Ishikawa (cell line): Measurements from ENCODE around the gene ARPC5.

Experiments
- CEBPB ChIP-seq: IDR thresholded peaks from 2 replicates; pipeline ENCODE4 v1.6.1; 2012
- CREB1 ChIP-seq: IDR thresholded peaks from 2 replicates; pipeline ENCODE4 v1.6.1; 2012; ENCODE audit warnings: low read depth
- EGR1 ChIP-seq: IDR thresholded peaks from 2 replicates; pipeline ENCODE4 v1.6.1; 2012
- EP300 ChIP-seq: IDR thresholded peaks from 2 replicates; pipeline ENCODE4 v1.6.1; 2012; ENCODE audit warnings: borderline replicate concordance
- FOXM1 ChIP-seq: IDR thresholded peaks from 2 replicates; pipeline ENCODE4 v1.6.1; 2012; ENCODE audit warnings: low read depth, borderline replicate concordance
- NFIC ChIP-seq: IDR thresholded peaks from 2 replicates; pipeline ENCODE4 v1.6.1; 2012
- RAD21 ChIP-seq: IDR thresholded peaks from 2 replicates; pipeline ENCODE4 v1.6.1; 2012; ENCODE audit warnings: low read depth
- TAF1 ChIP-seq: IDR thresholded peaks from 2 replicates; pipeline ENCODE4 v1.6.1; 2012; ENCODE audit warnings: low read depth, mild to moderate bottlenecking
- YY1 ChIP-seq: IDR thresholded peaks from 2 replicates; pipeline ENCODE4 v1.6.1; 2012; ENCODE audit warnings: low read depth
- ZBTB7A ChIP-seq: IDR thresholded peaks from 2 replicates; pipeline ENCODE4 v1.6.1; 2012; ENCODE audit warnings: low read depth
- TF ChIP-seq, protein P1 (sequence below): IDR thresholded peaks from 2 replicates; pipeline ENCODE4 v1.6.1; 2012
- TF ChIP-seq, protein P2 (sequence below): IDR thresholded peaks from 2 replicates; pipeline ENCODE4 v1.6.1; 2012; ENCODE audit warnings: low read depth, mild to moderate bottlenecking
- TF ChIP-seq, protein P3 (sequence below): IDR thresholded peaks from 2 replicates; pipeline ENCODE4 v1.6.1; 2012

DNA sequence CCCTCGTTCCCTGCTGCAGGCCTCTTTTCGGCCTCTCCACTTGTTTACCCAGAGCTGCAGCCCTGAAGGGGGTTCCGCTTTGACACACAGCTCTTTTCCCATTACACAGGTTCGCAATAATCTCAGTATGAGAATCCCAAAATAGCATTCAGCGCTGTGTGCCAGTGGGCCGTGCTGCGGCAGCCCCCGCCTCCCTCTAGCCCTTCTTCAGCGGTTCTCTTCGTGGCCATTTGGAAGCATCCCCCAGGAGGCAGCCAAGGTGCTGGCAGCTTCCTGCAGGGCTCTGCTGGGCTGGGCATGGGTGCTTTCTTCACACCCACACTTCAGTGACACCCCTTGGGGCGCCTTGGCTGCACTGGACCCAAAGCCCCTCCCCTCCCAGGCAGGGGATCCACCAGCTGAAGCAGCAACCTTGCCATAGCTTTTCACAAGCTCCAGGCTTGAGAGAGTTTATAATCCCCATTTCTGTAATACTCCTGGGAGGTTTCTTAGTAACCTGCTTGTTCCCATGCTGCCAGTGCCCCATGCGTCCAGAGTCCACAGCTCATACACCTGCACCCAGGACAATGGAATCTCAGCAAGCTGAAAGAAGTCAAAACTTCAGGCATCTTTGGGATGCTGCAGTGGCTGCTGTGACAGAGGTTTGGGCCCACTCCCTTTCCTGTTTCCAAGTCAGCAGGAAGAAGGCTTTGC is 53.4 kb downstream of the ARPC5 start:
- TF ChIP-seq RAD21 (no peak), EGR1 (no peak), EP300 (no peak), YY1 (no peak), CEBPB (no peak), FOXM1 (no peak), TAF1 (no peak), NFIC (no peak), CREB1 (no peak), ZBTB7A (no peak)
- TF ChIP-seq, protein P1, sequence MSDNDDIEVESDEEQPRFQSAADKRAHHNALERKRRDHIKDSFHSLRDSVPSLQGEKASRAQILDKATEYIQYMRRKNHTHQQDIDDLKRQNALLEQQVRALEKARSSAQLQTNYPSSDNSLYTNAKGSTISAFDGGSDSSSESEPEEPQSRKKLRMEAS = no peak
- TF ChIP-seq, protein P2, sequence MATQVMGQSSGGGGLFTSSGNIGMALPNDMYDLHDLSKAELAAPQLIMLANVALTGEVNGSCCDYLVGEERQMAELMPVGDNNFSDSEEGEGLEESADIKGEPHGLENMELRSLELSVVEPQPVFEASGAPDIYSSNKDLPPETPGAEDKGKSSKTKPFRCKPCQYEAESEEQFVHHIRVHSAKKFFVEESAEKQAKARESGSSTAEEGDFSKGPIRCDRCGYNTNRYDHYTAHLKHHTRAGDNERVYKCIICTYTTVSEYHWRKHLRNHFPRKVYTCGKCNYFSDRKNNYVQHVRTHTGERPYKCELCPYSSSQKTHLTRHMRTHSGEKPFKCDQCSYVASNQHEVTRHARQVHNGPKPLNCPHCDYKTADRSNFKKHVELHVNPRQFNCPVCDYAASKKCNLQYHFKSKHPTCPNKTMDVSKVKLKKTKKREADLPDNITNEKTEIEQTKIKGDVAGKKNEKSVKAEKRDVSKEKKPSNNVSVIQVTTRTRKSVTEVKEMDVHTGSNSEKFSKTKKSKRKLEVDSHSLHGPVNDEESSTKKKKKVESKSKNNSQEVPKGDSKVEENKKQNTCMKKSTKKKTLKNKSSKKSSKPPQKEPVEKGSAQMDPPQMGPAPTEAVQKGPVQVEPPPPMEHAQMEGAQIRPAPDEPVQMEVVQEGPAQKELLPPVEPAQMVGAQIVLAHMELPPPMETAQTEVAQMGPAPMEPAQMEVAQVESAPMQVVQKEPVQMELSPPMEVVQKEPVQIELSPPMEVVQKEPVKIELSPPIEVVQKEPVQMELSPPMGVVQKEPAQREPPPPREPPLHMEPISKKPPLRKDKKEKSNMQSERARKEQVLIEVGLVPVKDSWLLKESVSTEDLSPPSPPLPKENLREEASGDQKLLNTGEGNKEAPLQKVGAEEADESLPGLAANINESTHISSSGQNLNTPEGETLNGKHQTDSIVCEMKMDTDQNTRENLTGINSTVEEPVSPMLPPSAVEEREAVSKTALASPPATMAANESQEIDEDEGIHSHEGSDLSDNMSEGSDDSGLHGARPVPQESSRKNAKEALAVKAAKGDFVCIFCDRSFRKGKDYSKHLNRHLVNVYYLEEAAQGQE = no peak
- TF ChIP-seq, protein P3, sequence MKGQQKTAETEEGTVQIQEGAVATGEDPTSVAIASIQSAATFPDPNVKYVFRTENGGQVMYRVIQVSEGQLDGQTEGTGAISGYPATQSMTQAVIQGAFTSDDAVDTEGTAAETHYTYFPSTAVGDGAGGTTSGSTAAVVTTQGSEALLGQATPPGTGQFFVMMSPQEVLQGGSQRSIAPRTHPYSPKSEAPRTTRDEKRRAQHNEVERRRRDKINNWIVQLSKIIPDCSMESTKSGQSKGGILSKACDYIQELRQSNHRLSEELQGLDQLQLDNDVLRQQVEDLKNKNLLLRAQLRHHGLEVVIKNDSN = no peak
